Measurements from ENCODE around the gene TMX1. TPM values are rescaled to one million over a fixed set of nuclear protein-coding genes. Genes with fewer than 3 reads are reported as not detected.
A peak's percentile ranks its signal among the peaks of the same experiment; 100 is the strongest.

Gene TMX1
- total RNA-seq, 1 donor = 55.4 TPM

GRCh38 chr14:51240804-51241380 lies 845 bp downstream of the TMX1 start:
- no peak for TF ChIP-seq CTCF (IDR thresholded peaks at IDR 0.05; ENCODE audit: extremely low read depth, low read depth, low read length)
- Histone ChIP-seq H3K4me3 (ENCODE audit: insufficient read depth, low read length) (peak overlapping the region; percentile 90), H3K79me2 (ENCODE audit: insufficient read depth, low read length) (peaks cover 62% of the 10 kb centered on the region), H3K27me3 (ENCODE audit: insufficient read depth, low read length) (no peaks in the 10 kb centered on the region), H3K4me2 (ENCODE audit: insufficient read depth, low read length) (peak overlapping the region; percentile 87), H2AFZ (ENCODE audit: low read length) (peak overlapping the region; percentile 99), H3K27ac (ENCODE audit: low read depth, low read length) (peak overlapping the region; percentile 65), H3K36me3 (ENCODE audit: insufficient read depth, low read length) (no peaks in the 10 kb centered on the region), H3K9me3 (ENCODE audit: low read depth, low read length) (no peaks in the 10 kb centered on the region), H4K20me1 (ENCODE audit: insufficient read depth, low read length) (peaks cover 5% of the 10 kb centered on the region), H3K4me1 (ENCODE audit: insufficient read depth, low read length) (peaks cover 24% of the 10 kb centered on the region)
- no peak for DNase-seq (ENCODE audit: insufficient read length, low spot score, missing footprints)

GRCh38 chr14:51242545-51243490 lies 2.8 kb downstream of the TMX1 start:
- no peak for DNase-seq (ENCODE audit: insufficient read length, low spot score, missing footprints)
- Histone ChIP-seq H3K4me3 (ENCODE audit: insufficient read depth, low read length) (no peak overlapping the region), H3K27me3 (ENCODE audit: insufficient read depth, low read length) (no peaks in the 10 kb centered on the region), H3K36me3 (ENCODE audit: insufficient read depth, low read length) (peaks cover 4% of the 10 kb centered on the region), H3K27ac (ENCODE audit: low read depth, low read length) (no peak overlapping the region), H3K4me1 (ENCODE audit: insufficient read depth, low read length) (peaks cover 24% of the 10 kb centered on the region), H3K79me2 (ENCODE audit: insufficient read depth, low read length) (peaks cover 67% of the 10 kb centered on the region), H3K4me2 (ENCODE audit: insufficient read depth, low read length) (peak overlapping the region; percentile 87), H4K20me1 (ENCODE audit: insufficient read depth, low read length) (peaks cover 5% of the 10 kb centered on the region), H2AFZ (ENCODE audit: low read length) (no peak overlapping the region), H3K9me3 (ENCODE audit: low read depth, low read length) (no peaks in the 10 kb centered on the region)
- TF ChIP-seq CTCF (IDR thresholded peaks at IDR 0.05; ENCODE audit: extremely low read depth, low read depth, low read length) = no peak

- H3K79me2 ChIP-seq (ENCODE audit: insufficient read depth, low read length) = peaks cover 66% of the 10 kb centered on the region
Measured at GRCh38 chr14:51244591-51244990, 4.5 kb downstream of the TMX1 start.

More at GRCh38 chr14:51244591-51244990, 4.5 kb downstream of the TMX1 start:
- no peak overlapping the region for H3K27ac ChIP-seq (ENCODE audit: low read depth, low read length)
- no peak overlapping the region for H3K4me3 ChIP-seq (ENCODE audit: insufficient read depth, low read length)
- H3K4me1 ChIP-seq (ENCODE audit: insufficient read depth, low read length) = peaks cover 21% of the 10 kb centered on the region
- peaks cover 5% of the 10 kb centered on the region for H4K20me1 ChIP-seq (ENCODE audit: insufficient read depth, low read length)
- no peaks in the 10 kb centered on the region for H3K9me3 ChIP-seq (ENCODE audit: low read depth, low read length)
- H2AFZ ChIP-seq (ENCODE audit: low read length) = no peak overlapping the region
- peaks cover 15% of the 10 kb centered on the region for H3K36me3 ChIP-seq (ENCODE audit: insufficient read depth, low read length)
- TF ChIP-seq CTCF (IDR thresholded peaks at IDR 0.05; ENCODE audit: extremely low read depth, low read depth, low read length) = no peak
- DNase-seq (ENCODE audit: insufficient read length, low spot score, missing footprints) = no peak
- no peak overlapping the region for H3K4me2 ChIP-seq (ENCODE audit: insufficient read depth, low read length)
- no peaks in the 10 kb centered on the region for H3K27me3 ChIP-seq (ENCODE audit: insufficient read depth, low read length)

All from osteoblast (primary cell).